ENCODE data around the gene BRPF1. TPM values are rescaled to one million over a fixed set of nuclear protein-coding genes. Genes with fewer than 3 reads are reported as not detected.

The BRPF1 gene
- total RNA-seq, 2 donors from 2014 or later = 16.4 to 21.0 TPM

DNA sequence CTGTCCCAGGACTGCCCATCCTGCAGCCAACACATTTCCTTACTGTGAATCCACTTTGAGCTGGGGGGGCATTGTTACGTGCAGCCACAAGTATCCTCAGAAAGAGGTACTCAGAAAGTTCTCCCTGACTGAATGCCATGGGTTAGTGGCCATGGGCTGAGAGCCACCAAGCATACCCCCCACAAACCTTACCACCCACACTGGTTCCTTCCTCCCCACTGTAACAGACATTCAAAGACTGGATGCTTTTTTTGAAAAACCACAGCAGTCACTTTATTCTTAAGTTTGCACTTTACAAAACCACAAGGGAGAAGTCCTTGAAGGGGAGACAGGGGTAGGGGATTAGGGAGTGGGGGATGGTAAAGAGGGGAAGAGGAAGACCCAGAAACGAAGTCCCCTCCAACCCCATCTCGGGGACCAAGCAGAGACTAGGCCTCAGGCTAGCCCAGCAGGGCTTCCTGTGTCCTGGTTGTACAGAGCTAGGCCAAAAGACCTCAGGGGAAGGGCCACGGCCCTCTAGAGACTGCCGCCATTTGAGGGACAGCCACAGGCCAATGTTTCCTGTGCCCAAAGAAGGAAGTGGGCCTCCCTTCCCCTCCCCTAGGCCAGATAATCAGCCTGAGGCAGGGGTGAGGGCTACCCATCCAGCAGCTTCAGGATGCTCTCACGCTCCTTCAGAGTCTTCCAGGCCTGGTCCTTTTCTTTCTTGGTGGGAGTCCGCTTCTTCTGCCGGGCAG is 48.4 kb downstream of the BRPF1 start:
- peaks cover 26% of the 10 kb centered on the region for H3K36me3 ChIP-seq
- no peak for ATAC-seq (ENCODE audit: insufficient number of reproducible peaks, low FRiP score, low read depth)

DNA sequence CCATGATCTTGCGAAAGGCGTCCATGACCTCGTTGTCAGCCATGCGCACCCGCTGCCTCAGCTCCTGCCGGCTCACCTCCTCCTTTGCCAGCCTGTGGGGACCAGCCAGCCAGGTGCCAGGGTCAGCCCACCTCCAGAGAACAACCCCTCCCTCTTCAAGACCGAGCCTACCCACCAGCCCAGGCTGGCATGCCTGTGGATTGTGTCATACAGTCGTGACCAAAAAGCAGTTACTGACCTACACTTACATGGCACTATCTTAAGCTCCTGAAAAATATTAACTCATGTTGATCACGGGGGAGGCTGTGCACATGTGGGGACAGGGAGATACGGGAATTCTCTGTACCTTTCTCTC is 48.9 kb downstream of the BRPF1 start:
- no peak for ATAC-seq (ENCODE audit: insufficient number of reproducible peaks, low FRiP score, low read depth)
- H3K9me3 ChIP-seq = no peaks in the 10 kb centered on the region
- DNase-seq (ENCODE audit: low spot score) = no peak
- TF ChIP-seq, protein P1, sequence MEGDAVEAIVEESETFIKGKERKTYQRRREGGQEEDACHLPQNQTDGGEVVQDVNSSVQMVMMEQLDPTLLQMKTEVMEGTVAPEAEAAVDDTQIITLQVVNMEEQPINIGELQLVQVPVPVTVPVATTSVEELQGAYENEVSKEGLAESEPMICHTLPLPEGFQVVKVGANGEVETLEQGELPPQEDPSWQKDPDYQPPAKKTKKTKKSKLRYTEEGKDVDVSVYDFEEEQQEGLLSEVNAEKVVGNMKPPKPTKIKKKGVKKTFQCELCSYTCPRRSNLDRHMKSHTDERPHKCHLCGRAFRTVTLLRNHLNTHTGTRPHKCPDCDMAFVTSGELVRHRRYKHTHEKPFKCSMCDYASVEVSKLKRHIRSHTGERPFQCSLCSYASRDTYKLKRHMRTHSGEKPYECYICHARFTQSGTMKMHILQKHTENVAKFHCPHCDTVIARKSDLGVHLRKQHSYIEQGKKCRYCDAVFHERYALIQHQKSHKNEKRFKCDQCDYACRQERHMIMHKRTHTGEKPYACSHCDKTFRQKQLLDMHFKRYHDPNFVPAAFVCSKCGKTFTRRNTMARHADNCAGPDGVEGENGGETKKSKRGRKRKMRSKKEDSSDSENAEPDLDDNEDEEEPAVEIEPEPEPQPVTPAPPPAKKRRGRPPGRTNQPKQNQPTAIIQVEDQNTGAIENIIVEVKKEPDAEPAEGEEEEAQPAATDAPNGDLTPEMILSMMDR (IDR thresholded peaks at IDR 0.05) = no peak
- H3K4me1 ChIP-seq (ENCODE audit: control insufficient read depth in 1 of 2, low read depth in 2 of 2) = peaks cover 6 to 8% of the 10 kb centered on the region in 2 donors
- peak overlapping the region in 1 of 2 donors; percentile 36 for H3K27ac ChIP-seq
- H3K27me3 ChIP-seq (replicated peaks; ENCODE audit: insufficient read depth) = no peaks in the 10 kb centered on the region
- H3K36me3 ChIP-seq = peaks cover 26% of the 10 kb centered on the region
- H3K4me3 ChIP-seq = no peak overlapping the region

More for the DNA sequence above, 48.4 kb downstream of the BRPF1 start:
- Histone ChIP-seq H3K4me3 (no peak overlapping the region), H3K27me3 (replicated peaks; ENCODE audit: insufficient read depth) (no peaks in the 10 kb centered on the region), H3K4me1 (ENCODE audit: control insufficient read depth in 1 of 2, low read depth in 2 of 2) (peaks cover 6 to 8% of the 10 kb centered on the region in 2 donors), H3K27ac (peak overlapping the region in 1 of 2 donors; percentile 36), H3K9me3 (no peaks in the 10 kb centered on the region)
- DNase-seq (ENCODE audit: low spot score) = no peak
- TF ChIP-seq, protein P1 (IDR thresholded peaks at IDR 0.05) = no peak

DNA sequence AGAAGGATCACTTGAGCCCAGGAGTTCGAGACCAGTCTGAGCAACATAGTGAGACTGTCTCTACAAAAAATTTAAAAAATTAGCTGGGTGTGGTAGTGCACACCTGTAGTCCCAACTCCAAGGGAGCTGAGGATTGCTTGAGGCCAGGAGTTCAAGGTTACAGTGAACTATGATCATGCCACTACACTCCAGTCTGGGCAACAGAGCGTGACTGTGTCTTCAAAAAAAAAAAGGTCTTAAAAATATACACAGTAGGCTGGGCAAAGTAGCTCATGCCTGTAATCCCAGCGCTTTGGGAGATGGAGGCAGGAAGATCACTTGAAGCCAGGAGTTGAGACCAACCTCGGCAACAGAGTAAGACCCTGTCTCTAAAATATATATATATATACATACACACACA is 49.4 kb downstream of the BRPF1 start:
- TF ChIP-seq, protein P1 (IDR thresholded peaks at IDR 0.05) = no peak
- H3K4me1 ChIP-seq (ENCODE audit: control insufficient read depth in 1 of 2, low read depth in 2 of 2) = peaks cover 6 to 8% of the 10 kb centered on the region in 2 donors
- H3K27me3 ChIP-seq (replicated peaks; ENCODE audit: insufficient read depth) = no peaks in the 10 kb centered on the region
- peaks cover 26% of the 10 kb centered on the region for H3K36me3 ChIP-seq
- H3K9me3 ChIP-seq = no peaks in the 10 kb centered on the region
- DNase-seq (ENCODE audit: low spot score) (no peak), ATAC-seq (ENCODE audit: insufficient number of reproducible peaks, low FRiP score, low read depth) (no peak)
- peak overlapping the region in 1 of 2 donors; percentile 36 for H3K27ac ChIP-seq
- no peak overlapping the region for H3K4me3 ChIP-seq

DNA sequence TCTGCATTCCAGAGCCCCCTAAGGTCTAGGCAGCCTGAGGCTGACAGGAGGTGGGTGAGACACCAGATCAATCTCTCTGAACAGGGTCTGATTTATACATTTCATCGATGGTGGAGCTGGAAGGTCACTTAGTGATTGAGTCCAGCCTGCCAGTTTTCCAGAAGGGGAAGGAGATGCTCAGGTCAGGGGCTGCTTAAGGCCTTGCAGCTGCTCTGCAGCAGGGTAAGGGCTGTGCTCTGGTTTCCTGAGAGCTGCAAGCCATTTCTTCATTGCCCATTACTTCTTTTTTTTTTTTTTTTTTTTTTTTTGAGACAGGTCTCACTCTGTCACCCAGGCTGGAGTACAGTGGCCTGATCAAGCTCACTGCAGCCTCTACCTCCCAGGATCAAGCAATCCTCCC is 50.0 kb downstream of the BRPF1 start:
- H3K9me3 ChIP-seq = no peaks in the 10 kb centered on the region
- H3K4me3 ChIP-seq = no peak overlapping the region
- H3K27ac ChIP-seq = no peak overlapping the region
- TF ChIP-seq, protein P1 (IDR thresholded peaks at IDR 0.05) = no peak
- DNase-seq (ENCODE audit: low spot score) (no peak), ATAC-seq (ENCODE audit: insufficient number of reproducible peaks, low FRiP score, low read depth) (no peak)
- H3K4me1 ChIP-seq (ENCODE audit: control insufficient read depth in 1 of 2, low read depth in 2 of 2) = peaks cover 6 to 8% of the 10 kb centered on the region in 2 donors
- H3K27me3 ChIP-seq (replicated peaks; ENCODE audit: insufficient read depth) = no peaks in the 10 kb centered on the region
- peaks cover 26% of the 10 kb centered on the region for H3K36me3 ChIP-seq

DNA sequence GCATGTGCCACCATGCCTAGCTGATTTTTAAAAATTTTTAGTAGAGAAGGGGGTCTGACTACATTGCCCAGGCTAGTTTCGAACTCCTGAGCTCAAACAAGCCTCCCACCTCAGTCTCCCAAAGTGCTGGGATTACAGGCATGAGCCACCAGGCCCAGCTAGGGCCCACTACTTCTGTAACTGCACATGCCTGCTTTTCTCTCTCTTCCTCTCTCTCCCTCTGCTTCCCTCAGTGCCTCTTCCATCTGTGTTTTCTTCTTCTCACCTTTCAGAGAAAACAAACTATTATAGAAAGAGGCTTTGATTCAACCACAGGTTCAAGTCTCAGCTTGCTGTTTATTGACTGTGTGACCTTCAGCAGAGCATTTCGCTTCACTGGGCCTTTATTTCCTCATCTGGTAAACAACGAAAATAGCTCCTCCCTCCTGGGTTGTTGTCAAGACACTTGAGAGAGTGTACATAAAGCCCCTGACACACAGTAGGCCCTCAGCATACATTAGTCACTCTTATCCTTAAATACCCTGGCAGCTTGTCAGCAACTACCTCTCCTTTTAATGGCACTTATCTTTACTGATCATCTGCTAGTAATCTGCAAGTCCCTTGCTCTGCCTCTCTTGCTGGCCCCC is 50.6 kb downstream of the BRPF1 start:
- Histone ChIP-seq H3K4me3 (no peak overlapping the region), H3K27me3 (replicated peaks; ENCODE audit: insufficient read depth) (no peaks in the 10 kb centered on the region), H3K27ac (no peak overlapping the region), H3K4me1 (ENCODE audit: control insufficient read depth in 1 of 2, low read depth in 2 of 2) (peaks cover 6 to 8% of the 10 kb centered on the region in 2 donors), H3K36me3 (peaks cover 26% of the 10 kb centered on the region), H3K9me3 (no peaks in the 10 kb centered on the region)
- TF ChIP-seq, protein P1 (IDR thresholded peaks at IDR 0.05) = no peak
- DNase-seq (ENCODE audit: low spot score) = no peak
- no peak for ATAC-seq (ENCODE audit: insufficient number of reproducible peaks, low FRiP score, low read depth)

Data from thoracic aorta (tissue), 2 donors.